Stimulated activated CD8-positive, alpha-beta memory T cell treated with anti-CD3 and anti-CD28 coated beads, Interleukin-15, amount 100 ng/mL, for 24 hours (primary cell): ENCODE results near the gene ROPN1B.

Experiments used
- DNase-seq: peaks from one replicate; pipeline ENCODE4 v3.0.0-alpha.2; 2020; ENCODE audit warnings: low read depth

The ROPN1B gene

DNA sequence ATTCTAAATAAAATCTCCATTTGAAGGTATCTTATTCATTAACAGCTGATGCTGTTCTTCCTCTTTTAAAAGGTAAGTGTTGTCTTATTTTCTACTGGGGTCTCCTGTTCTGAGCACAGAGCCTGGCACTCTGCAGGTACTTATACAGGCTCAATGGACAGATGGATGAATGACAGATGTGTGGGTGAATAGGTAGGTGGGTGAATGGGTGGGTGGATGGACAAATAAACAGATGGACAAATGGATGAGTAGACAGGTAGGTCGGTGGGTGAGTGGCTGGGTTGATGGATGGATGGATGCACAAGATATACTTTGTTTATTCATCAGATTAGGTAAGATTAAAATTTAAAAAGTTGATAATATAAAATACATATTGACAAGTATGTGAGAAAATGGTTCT is 61.5 kb downstream of the ROPN1B start:
- no peak for DNase-seq

DNA sequence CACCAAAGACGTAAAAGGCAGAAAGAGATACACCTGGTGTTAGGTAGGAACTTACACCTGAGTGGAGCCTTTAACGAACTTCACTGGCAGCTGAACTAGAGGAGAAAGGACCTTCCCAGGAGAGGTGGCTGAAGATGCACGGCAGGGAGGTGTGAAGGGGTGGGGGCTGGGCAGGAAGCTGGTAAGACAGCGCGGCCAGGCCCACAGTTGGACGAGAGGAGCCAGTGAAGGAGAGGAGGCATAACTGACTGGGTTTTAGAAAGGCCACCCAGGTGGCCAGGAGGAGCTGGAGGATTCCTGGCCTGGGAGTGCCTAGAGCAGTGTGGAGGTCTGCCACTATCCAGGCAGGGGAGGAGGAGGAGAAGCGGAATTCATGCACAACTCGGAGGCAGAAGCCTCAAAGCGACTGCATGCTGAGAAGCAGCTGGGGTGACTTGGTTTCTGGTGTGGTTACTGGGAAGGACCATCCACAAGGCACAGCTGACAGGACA is 63.0 kb downstream of the ROPN1B start:
- DNase-seq: no peak
